SJCRH30 (cell line): ENCODE measurements around the gene CLEC3B. TPM values are rescaled to one million over a fixed set of nuclear protein-coding genes. Genes with fewer than 3 reads are reported as not detected.
"Not testable (repeated sequence)": the region's sequence is repeated elsewhere in the genome, so short reads cannot be mapped to it uniquely, and the experiment has no call there.

ENCODE experiments used
- DNase-seq, 2 experiments: peaks; one replicate each; pipeline ENCODE4 v3.0.0-alpha.2; 2015 to 2020
- H3K27ac ChIP-seq: fragments of 250-450 bp; sonication (Bioruptor Pico); 2 replicates; pipeline ENCODE4 v1.5.1; 2020; ENCODE audit warnings: mild to moderate bottlenecking, moderate library complexity
- H3K27me3 ChIP-seq: fragments of 250-450 bp; sonication (Bioruptor Pico); 2 replicates; pipeline ENCODE4 v1.5.1; 2020; ENCODE audit warnings: mild to moderate bottlenecking, moderate library complexity
- H3K36me3 ChIP-seq: fragments of 250-450 bp; sonication (Bioruptor Pico); 2 replicates; pipeline ENCODE4 v1.5.1; 2020; ENCODE audit warnings: mild to moderate bottlenecking, moderate library complexity
- H3K4me1 ChIP-seq: fragments of 250-450 bp; sonication (Bioruptor Pico); 2 replicates; pipeline ENCODE4 v1.5.1; 2020; ENCODE audit warnings: mild to moderate bottlenecking, moderate library complexity
- H3K4me3 ChIP-seq: fragments of 250-450 bp; sonication (Bioruptor Pico); 2 replicates; pipeline ENCODE4 v1.5.1; 2020; ENCODE audit warnings: mild to moderate bottlenecking, moderate library complexity
- H3K9me3 ChIP-seq: fragments of 250-450 bp; sonication (Bioruptor Pico); replicated peaks from 2 replicates; pipeline ENCODE4 v1.5.1; 2020; ENCODE audit warnings: mild to moderate bottlenecking, moderate library complexity
- total RNA-seq: library from RNA; depleted of rRNA; stranded (reverse); fragments of >200 nt; shearing (Covaris generic); gene quantifications from 2 replicates; pipeline ENCODE4 v1.2.3, GENCODE V29; 2014

CLEC3B gene
- total RNA-seq, 1 experiment from 2014 or later = not detected

GRCh38 chr3:45057557-45057956 is 31.5 kb downstream of the CLEC3B start:
- H3K27ac ChIP-seq = no peak overlapping the region
- no peak for DNase-seq
- peaks cover 25% of the 10 kb centered on the region for H3K4me1 ChIP-seq
- no peaks in the 10 kb centered on the region for H3K27me3 ChIP-seq
- H3K9me3 ChIP-seq = no peaks in the 10 kb centered on the region
- H3K36me3 ChIP-seq = no peaks in the 10 kb centered on the region
- no peak overlapping the region for H3K4me3 ChIP-seq

GRCh38 chr3:45059132-45059531 is 33.0 kb downstream of the CLEC3B start:
- H3K27me3 ChIP-seq = no peaks in the 10 kb centered on the region
- H3K4me3 ChIP-seq = no peak overlapping the region
- H3K4me1 ChIP-seq = peaks cover 18% of the 10 kb centered on the region
- no peaks in the 10 kb centered on the region for H3K9me3 ChIP-seq
- DNase-seq = no peak
- H3K36me3 ChIP-seq = no peaks in the 10 kb centered on the region
- H3K27ac ChIP-seq = no peak overlapping the region

GRCh38 chr3:45060165-45060892 is 34.2 kb downstream of the CLEC3B start:
- no peak for DNase-seq
- no peak overlapping the region for H3K4me3 ChIP-seq
- no peak overlapping the region for H3K27ac ChIP-seq
- no peaks in the 10 kb centered on the region for H3K36me3 ChIP-seq
- H3K4me1 ChIP-seq = peaks cover 13% of the 10 kb centered on the region
- no peaks in the 10 kb centered on the region for H3K27me3 ChIP-seq
- no peaks in the 10 kb centered on the region for H3K9me3 ChIP-seq

- Histone ChIP-seq H3K27ac (no peak overlapping the region), H3K4me1 (peaks cover 6% of the 10 kb centered on the region; the same call in 1 of the 2 replicates), H3K36me3 (no peaks in the 10 kb centered on the region), H3K27me3 (no peaks in the 10 kb centered on the region), H3K4me3 (no peak overlapping the region), H3K9me3 (no peaks in the 10 kb centered on the region)
- no peak for DNase-seq
Measured at GRCh38 chr3:45062697-45063070, 36.6 kb downstream of the CLEC3B start.

GRCh38 chr3:45064512-45065372 is 38.6 kb downstream of the CLEC3B start:
- Histone ChIP-seq H3K27ac (no peak overlapping the region), H3K4me3 (peak overlapping the region; percentile 21; the same call in 1 of the 2 replicates), H3K36me3 (no peaks in the 10 kb centered on the region), H3K9me3 (no peaks in the 10 kb centered on the region), H3K4me1 (peaks cover 6% of the 10 kb centered on the region; the same call in 1 of the 2 replicates), H3K27me3 (no peaks in the 10 kb centered on the region)
- peak in 1 of 2 experiments; percentile 23 for DNase-seq

- Histone ChIP-seq H3K4me1 (peaks cover 6% of the 10 kb centered on the region; the same call in 1 of the 2 replicates), H3K36me3 (no peaks in the 10 kb centered on the region), H3K4me3 (no peak overlapping the region), H3K9me3 (no peaks in the 10 kb centered on the region), H3K27ac (no peak overlapping the region), H3K27me3 (no peaks in the 10 kb centered on the region)
- no peak for DNase-seq
Measured at GRCh38 chr3:45065373-45065720, 39.2 kb downstream of the CLEC3B start.

DNA sequence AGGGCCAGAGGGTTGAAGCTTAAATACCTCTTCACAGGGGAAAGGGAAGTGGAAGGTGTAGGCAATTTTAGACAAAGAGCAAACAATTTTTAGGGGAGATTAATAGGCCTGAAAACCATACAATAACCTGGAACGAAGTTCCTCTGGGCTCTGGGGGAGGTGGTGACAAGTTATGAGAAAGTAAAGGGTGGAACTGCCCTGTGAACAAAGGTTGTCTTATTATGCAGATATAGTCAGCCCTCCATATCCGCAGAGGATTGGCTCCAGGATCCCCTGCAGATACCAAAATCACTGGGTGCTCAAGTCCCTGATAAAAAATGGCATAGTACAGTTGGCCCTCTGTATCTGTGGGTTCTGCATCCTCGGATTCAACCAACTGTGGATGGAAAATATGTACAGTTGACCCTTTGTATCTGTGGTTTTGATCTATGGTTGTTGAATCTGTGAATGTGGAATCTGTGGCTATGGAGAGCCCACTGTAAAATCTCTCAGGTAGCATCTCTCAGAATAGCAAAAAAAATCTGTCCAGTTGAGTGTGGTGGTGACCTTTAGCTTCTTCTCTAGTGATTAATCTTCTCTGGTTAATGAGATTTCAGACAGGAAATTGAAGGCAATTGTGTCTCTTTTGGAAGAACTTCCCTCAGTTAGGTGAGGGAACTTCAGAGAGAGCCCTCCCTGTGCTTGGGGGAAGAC is 40.2 kb downstream of the CLEC3B start:
- H3K27me3 ChIP-seq = no peaks in the 10 kb centered on the region
- H3K9me3 ChIP-seq = no peaks in the 10 kb centered on the region
- no peak overlapping the region for H3K4me3 ChIP-seq
- no peak for DNase-seq
- H3K4me1 ChIP-seq = peaks cover 6% of the 10 kb centered on the region; the same call in 1 of the 2 replicates
- no peak overlapping the region for H3K27ac ChIP-seq
- H3K36me3 ChIP-seq = no peaks in the 10 kb centered on the region

DNA sequence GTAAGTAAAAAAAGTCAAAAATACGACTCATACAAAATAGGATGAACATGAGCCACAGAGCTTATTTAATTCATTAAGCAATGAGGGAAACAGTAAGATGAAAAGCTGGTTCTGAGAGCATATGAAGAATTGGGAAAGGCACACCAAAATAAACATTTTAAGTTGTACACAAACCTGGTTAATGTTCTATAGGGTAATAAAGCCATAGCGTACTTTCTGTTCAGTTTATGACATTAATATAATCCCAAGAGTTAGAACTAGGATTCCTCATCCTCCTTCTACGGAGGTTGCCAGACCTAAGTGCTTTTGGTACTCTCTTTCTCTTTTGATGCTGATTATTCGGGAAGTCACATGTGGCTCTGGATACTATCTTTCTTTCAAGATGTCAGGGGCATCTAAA is 41.4 kb downstream of the CLEC3B start:
- no peaks in the 10 kb centered on the region for H3K27me3 ChIP-seq
- H3K36me3 ChIP-seq = no peaks in the 10 kb centered on the region
- no peak for DNase-seq
- H3K27ac ChIP-seq = no peak overlapping the region
- peaks cover 6% of the 10 kb centered on the region; the same call in 1 of the 2 replicates for H3K4me1 ChIP-seq
- no peak overlapping the region for H3K4me3 ChIP-seq
- no peaks in the 10 kb centered on the region for H3K9me3 ChIP-seq

GRCh38 chr3:45067941-45068340 is 41.8 kb downstream of the CLEC3B start:
- no peak overlapping the region for H3K27ac ChIP-seq
- DNase-seq = no peak
- H3K36me3 ChIP-seq = no peaks in the 10 kb centered on the region
- H3K9me3 ChIP-seq = no peaks in the 10 kb centered on the region
- H3K4me1 ChIP-seq = peaks cover 6% of the 10 kb centered on the region; the same call in 1 of the 2 replicates
- no peak overlapping the region for H3K4me3 ChIP-seq
- no peaks in the 10 kb centered on the region for H3K27me3 ChIP-seq

DNA sequence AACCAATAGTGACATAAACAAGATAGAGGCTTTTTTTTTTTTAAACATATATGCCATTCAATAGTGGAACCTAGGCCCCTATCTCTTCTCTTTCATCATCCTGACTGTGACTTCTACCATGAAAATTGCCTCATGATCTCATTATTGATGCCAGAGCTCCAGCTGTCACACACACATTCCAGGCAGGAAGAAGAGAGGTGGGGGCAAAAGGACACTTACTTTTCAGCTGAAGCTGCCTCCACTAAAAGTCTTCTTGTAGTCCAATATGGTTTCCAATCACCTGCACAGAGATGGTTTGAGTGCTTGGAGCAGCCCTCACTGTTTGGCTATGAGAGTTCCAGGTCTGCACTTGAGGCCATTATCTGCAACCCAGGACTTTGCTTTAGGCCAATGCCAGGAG is 45.0 kb downstream of the CLEC3B start:
- Histone ChIP-seq H3K4me3 (no peak overlapping the region), H3K9me3 (no peaks in the 10 kb centered on the region), H3K4me1 (no peaks in the 10 kb centered on the region), H3K36me3 (no peaks in the 10 kb centered on the region), H3K27me3 (no peaks in the 10 kb centered on the region), H3K27ac (no peak overlapping the region)
- no peak for DNase-seq

DNA sequence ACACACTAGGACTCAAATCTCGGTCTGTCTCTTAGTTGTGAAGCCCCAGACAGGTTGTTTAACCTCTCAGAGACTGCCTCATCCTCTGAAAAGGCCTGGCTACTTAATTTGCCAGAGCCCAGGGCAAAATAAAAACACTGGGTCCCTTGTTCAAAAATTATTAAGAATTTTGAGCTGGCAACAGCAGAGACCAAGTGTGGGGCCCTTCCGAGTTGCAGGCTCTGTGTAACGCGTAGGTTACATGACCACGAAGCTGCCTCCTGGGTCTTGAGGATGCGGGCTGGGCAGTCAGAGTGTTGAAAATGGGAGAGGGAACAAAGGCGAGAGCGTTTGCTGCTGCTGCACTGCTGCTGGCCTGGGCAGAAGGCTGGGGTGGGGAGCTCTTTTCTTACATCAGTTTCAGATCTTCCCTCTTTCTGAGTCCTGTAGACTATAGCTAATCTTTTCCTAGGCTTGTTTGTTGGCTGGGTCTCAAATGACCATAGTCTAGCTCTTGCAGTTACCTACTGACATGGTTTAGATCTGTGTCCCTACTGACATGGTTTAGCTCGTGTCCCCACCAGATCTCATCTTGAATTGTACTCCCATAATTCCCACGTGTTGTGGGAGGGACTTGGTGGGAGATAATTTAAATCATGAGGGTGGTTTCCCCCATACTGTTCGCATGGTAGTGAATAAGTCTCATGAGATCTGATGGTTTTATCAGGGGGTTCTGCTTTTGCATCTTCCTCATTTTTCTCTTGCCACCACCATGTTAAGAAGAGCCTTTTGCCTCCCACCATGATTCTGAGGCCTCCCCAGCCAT is 49.9 kb downstream of the CLEC3B start:
- H3K36me3 ChIP-seq = no peaks in the 10 kb centered on the region
- H3K27me3 ChIP-seq = no peaks in the 10 kb centered on the region
- no peaks in the 10 kb centered on the region for H3K9me3 ChIP-seq
- no peaks in the 10 kb centered on the region for H3K4me1 ChIP-seq
- DNase-seq = no peak
- H3K4me3 ChIP-seq = no peak overlapping the region
- no peak overlapping the region for H3K27ac ChIP-seq

- H3K4me3 ChIP-seq, H3K27me3 ChIP-seq, H3K27ac ChIP-seq, H3K4me1 ChIP-seq, H3K36me3 ChIP-seq, H3K9me3 ChIP-seq, DNase-seq: not testable (repeated sequence)
Measured at GRCh38 chr3:45078256-45078655, 52.2 kb downstream of the CLEC3B start.

- H3K27ac ChIP-seq = no peak overlapping the region
- no peak overlapping the region for H3K4me3 ChIP-seq
- no peak for DNase-seq
- H3K27me3 ChIP-seq = no peaks in the 10 kb centered on the region
- H3K9me3 ChIP-seq = no peaks in the 10 kb centered on the region
- no peaks in the 10 kb centered on the region for H3K36me3 ChIP-seq
- H3K4me1 ChIP-seq = no peaks in the 10 kb centered on the region
Measured at GRCh38 chr3:45078910-45079522, 52.9 kb downstream of the CLEC3B start.

DNA sequence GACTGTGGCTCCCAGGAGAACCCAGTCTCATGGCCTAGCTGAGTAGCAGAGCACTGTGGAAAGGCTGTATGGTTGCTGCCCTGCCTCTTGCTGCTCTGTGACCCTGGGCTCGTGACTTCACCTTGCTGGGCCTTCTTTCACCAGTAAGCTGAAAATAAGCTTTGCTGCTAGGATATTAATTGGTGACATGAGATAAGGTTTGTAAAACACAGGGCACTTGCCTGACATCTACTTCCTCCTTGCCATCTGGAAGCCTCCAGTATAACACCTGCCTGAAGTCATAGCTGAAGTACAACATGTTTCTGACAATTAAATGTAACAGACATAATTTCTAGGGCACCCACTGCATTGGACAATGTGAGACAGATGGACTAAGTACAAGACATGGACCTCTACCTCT is 53.6 kb downstream of the CLEC3B start:
- no peak overlapping the region for H3K4me3 ChIP-seq
- no peak overlapping the region for H3K27ac ChIP-seq
- no peak for DNase-seq
- H3K36me3 ChIP-seq = no peaks in the 10 kb centered on the region
- no peaks in the 10 kb centered on the region for H3K4me1 ChIP-seq
- H3K27me3 ChIP-seq = no peaks in the 10 kb centered on the region
- H3K9me3 ChIP-seq = no peaks in the 10 kb centered on the region
